Keratinocyte (primary cell): Measurements from ENCODE around the gene GTF3C1. TPM values are rescaled to one million over a fixed set of nuclear protein-coding genes. Genes with fewer than 3 reads are reported as not detected.

Experiments used
- DNase-seq: peaks from one replicate; pipeline ENCODE4 v3.0.0-alpha.2; 2011; ENCODE audit warnings: low read depth, missing footprints, low spot score
- FAIRE-seq: peaks from 2 replicates; lab custom pipeline; 2011; peaks lifted over from hg19 to GRCh38; lab: Jason Lieb, UNC
- H2AFZ ChIP-seq: 2 replicates; pipeline ENCODE4 v1.6.0; 2012; ENCODE audit warnings: low read length, control low read depth, inconsistent platforms; ENCODE audit not compliant: control insufficient read depth
- H3K27ac ChIP-seq: 2 replicates; pipeline ENCODE4 v1.5.1; 2011; ENCODE audit warnings: low read length; ENCODE audit not compliant: control insufficient read depth, insufficient read depth
- H3K27me3 ChIP-seq: 3 replicates; pipeline ENCODE4 v1.6.0; 2011; ENCODE audit warnings: low read length; ENCODE audit not compliant: control insufficient read depth, insufficient read depth; ENCODE audit errors: extremely low read depth
- H3K36me3 ChIP-seq, 2 experiments: 2 replicates in 1 of 2; 3 replicates in 1 of 2; pipeline ENCODE4 v1.5.1; 2011; ENCODE audit warnings: low read length in 2 of 2, mild to moderate bottlenecking in 1 of 2; ENCODE audit not compliant: control insufficient read depth in 2 of 2, insufficient read depth in 2 of 2; ENCODE audit errors: extremely low read depth in 1 of 2
- H3K4me1 ChIP-seq: 3 replicates; pipeline ENCODE4 v1.5.1; 2011; ENCODE audit warnings: low read length; ENCODE audit not compliant: control insufficient read depth, insufficient read depth; ENCODE audit errors: extremely low read depth
- H3K4me2 ChIP-seq: 3 replicates; pipeline ENCODE4 v1.6.0; 2011; ENCODE audit warnings: low read depth, low read length; ENCODE audit not compliant: control insufficient read depth, insufficient read depth; ENCODE audit errors: extremely low read depth
- H3K4me3 ChIP-seq, 3 experiments: fragments of 200-600 bp in 1 of 3; sonication (generic) in 1 of 3; 2 replicates in 2 of 3; 3 replicates in 1 of 3; pipeline ENCODE4 v1.5.1; 2011 to 2016; ENCODE audit warnings: low read length in 3 of 3, mild to moderate bottlenecking in 3 of 3, control low read depth in 2 of 3, inconsistent platforms in 1 of 3, low read depth in 1 of 3, mixed read lengths in 1 of 3, mixed run types in 1 of 3, moderate library complexity in 1 of 3; ENCODE audit not compliant: control insufficient read depth in 2 of 3, insufficient read depth in 2 of 3; ENCODE audit errors: extremely low read depth in 1 of 3
- H3K79me2 ChIP-seq: 2 replicates; pipeline ENCODE4 v1.6.0; 2012; ENCODE audit warnings: low read length; ENCODE audit not compliant: control insufficient read depth, insufficient read depth
- H3K9ac ChIP-seq: 3 replicates; pipeline ENCODE4 v1.6.0; 2011; ENCODE audit warnings: low read length; ENCODE audit not compliant: control insufficient read depth, insufficient read depth; ENCODE audit errors: extremely low read depth
- H3K9me1 ChIP-seq: 3 replicates; pipeline ENCODE4 v1.6.0; 2011; ENCODE audit warnings: low read length; ENCODE audit not compliant: control insufficient read depth, insufficient read depth; ENCODE audit errors: extremely low read depth
- H3K9me3 ChIP-seq: 2 replicates; pipeline ENCODE4 v1.5.1; 2012; ENCODE audit warnings: low read depth, low read length; ENCODE audit not compliant: control insufficient read depth
- H4K20me1 ChIP-seq: 3 replicates; pipeline ENCODE4 v1.6.0; 2011; ENCODE audit warnings: low read length; ENCODE audit not compliant: control insufficient read depth, insufficient read depth; ENCODE audit errors: extremely low read depth
- EZH2 ChIP-seq: IDR thresholded peaks from one replicate; pipeline ENCODE4 v1.6.1; 2012; ENCODE audit warnings: inconsistent platforms, mild to moderate bottlenecking, low read length, moderate library complexity
- dilution Hi-C: fragments of 300-500 bp; cut with MboI; formaldehyde crosslinking; loops from one replicate; pipeline ENCODE4 v1.7.0; 2020; ENCODE audit warnings: low sequenced_read_pairs; ENCODE audit not compliant: extremely low pct_ligation_motif_present
- polyA plus RNA-seq, 5 experiments: library from polyadenylated mRNA; depleted of rRNA in 3 of 5; stranded (reverse) in 3 of 5; stranded (forward) in 1 of 5; unstranded in 1 of 5; fragments of >200 nt; gene quantifications; 1 replicate in 1 of 5; 2 replicates in 3 of 5; 3 replicates in 1 of 5; pipeline versions ENCODE4 v1.2.1 to v1.2.3, GENCODE V29; 2011 to 2012; ENCODE audit warnings: missing spikeins in 2 of 5, low read depth in 1 of 5, low replicate concordance in 1 of 5
- TF ChIP-seq, protein P1 (sequence below), 3 experiments: IDR thresholded peaks in 1 of 3; conservative IDR thresholded peaks in 1 of 3; optimal IDR thresholded peaks in 1 of 3; 2 replicates in 2 of 3; 3 replicates in 1 of 3; pipeline versions ENCODE3 to v1.5.1; 2011; ENCODE audit warnings: low read length in 3 of 3, mild to moderate bottlenecking in 3 of 3, moderate library complexity in 2 of 3, control low read depth in 1 of 3, inconsistent platforms in 1 of 3; ENCODE audit not compliant: insufficient read depth in 2 of 3; ENCODE audit errors: extremely low read depth in 1 of 3

GTF3C1 gene
- polyA plus RNA-seq, 1 donor (not counting 4 experiments of a cell fraction or from before 2014, with no cell fraction given), result 23.5 TPM

DNA sequence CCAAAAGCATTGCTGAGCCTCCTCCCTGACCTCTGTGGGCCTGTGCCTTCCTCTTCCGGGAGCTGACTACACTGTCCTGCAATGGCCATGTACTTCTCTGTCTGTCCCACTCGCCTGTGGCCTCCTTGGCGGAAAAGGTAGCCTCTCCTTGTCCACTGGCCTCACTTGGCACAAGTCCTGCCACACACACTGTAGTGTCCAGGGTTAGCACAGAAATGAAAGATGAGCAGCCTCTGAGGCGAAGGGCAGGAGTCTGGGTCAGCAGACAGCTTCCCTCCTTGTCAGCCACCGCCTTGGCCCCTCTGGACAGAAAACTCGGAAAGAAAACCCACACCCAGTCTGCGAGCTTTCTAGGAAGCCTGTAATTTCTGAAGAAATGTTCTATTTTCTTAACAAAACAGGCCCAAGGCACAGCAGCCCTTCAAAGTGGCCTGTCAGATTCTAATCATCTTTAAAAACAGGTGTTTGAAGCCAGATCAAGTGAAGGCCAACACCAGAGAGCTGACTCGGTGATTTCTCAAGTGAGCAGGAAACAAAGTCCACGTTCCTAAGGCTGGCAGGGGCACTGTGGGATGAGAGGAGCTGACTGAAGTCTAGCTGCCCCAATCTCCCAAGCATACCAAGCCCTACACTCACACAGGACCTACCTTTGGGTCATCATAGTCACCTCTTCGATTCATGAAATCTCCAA is 67.2 kb downstream of the GTF3C1 start:
- H3K36me3 ChIP-seq, result peaks cover 29 to 58% of the 10 kb centered on the region in 2 experiments
- H3K4me2 ChIP-seq, result no peak overlapping the region
- DNase-seq, result no peak
- H2AFZ ChIP-seq, result no peak overlapping the region
- H4K20me1 ChIP-seq, result no peaks in the 10 kb centered on the region
- dilution Hi-C loops, result no loop called here
- FAIRE-seq, result no peak
- no peaks in the 10 kb centered on the region for H3K27me3 ChIP-seq
- no peaks in the 10 kb centered on the region for H3K79me2 ChIP-seq
- TF ChIP-seq, protein P1, sequence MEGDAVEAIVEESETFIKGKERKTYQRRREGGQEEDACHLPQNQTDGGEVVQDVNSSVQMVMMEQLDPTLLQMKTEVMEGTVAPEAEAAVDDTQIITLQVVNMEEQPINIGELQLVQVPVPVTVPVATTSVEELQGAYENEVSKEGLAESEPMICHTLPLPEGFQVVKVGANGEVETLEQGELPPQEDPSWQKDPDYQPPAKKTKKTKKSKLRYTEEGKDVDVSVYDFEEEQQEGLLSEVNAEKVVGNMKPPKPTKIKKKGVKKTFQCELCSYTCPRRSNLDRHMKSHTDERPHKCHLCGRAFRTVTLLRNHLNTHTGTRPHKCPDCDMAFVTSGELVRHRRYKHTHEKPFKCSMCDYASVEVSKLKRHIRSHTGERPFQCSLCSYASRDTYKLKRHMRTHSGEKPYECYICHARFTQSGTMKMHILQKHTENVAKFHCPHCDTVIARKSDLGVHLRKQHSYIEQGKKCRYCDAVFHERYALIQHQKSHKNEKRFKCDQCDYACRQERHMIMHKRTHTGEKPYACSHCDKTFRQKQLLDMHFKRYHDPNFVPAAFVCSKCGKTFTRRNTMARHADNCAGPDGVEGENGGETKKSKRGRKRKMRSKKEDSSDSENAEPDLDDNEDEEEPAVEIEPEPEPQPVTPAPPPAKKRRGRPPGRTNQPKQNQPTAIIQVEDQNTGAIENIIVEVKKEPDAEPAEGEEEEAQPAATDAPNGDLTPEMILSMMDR (optimal IDR thresholded peaks at IDR 0.05 in 1 of 3, IDR thresholded peaks at IDR 0.05 in 1 of 3, conservative IDR thresholded peaks at IDR 0.05 in 1 of 3; ENCODE audit: extremely low read depth in 1 of 3, insufficient read depth in 2 of 3, low read length in 3 of 3), result no peak
- TF ChIP-seq EZH2, result no peak
- no peaks in the 10 kb centered on the region for H3K4me1 ChIP-seq
- H3K9ac ChIP-seq, result no peak overlapping the region
- no peaks in the 10 kb centered on the region for H3K9me3 ChIP-seq
- H3K27ac ChIP-seq, result no peak overlapping the region
- no peaks in the 10 kb centered on the region for H3K9me1 ChIP-seq
- no peak overlapping the region for H3K4me3 ChIP-seq

DNA sequence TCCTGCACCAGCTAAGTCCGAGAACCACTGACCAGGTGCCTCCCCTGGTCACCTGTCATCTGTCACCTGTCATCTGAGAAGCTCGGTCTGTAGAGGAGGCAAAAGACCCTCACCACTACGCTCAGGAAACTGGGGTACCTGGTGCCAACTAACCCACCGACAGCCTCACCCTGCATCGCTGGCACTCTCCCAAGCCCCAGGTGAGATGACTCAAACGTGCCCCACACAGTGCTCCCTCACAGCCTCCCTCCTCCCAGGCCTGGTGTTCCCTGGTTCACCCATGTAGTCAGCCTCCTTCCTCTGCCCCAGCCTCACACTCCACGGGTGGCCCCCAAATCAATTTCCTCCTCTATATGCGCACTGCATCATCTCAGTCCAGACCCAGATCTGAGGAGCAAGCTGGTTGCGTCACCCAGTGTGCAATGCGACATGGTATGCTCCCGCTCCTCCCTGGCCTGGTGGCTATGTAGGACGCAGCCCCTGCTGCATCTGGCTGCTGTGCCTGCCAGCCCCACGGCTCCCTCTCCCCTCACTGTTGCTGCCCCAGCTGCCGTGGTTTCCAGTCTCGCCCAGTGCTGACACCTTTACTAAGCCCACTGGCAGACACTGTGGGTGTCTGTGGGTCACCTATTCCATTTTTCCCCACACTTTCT is 68.3 kb downstream of the GTF3C1 start:
- no peak overlapping the region for H2AFZ ChIP-seq
- H3K79me2 ChIP-seq, result no peaks in the 10 kb centered on the region
- no peak overlapping the region for H3K4me2 ChIP-seq
- H3K36me3 ChIP-seq, result peaks cover 31 to 57% of the 10 kb centered on the region in 2 experiments
- no peaks in the 10 kb centered on the region for H3K9me1 ChIP-seq
- H4K20me1 ChIP-seq, result no peaks in the 10 kb centered on the region
- H3K9me3 ChIP-seq, result no peaks in the 10 kb centered on the region
- H3K4me1 ChIP-seq, result no peaks in the 10 kb centered on the region
- H3K9ac ChIP-seq, result no peak overlapping the region
- H3K27me3 ChIP-seq, result no peaks in the 10 kb centered on the region
- dilution Hi-C loops, result no loop called here
- TF ChIP-seq, protein P1 (optimal IDR thresholded peaks at IDR 0.05 in 1 of 3, IDR thresholded peaks at IDR 0.05 in 1 of 3, conservative IDR thresholded peaks at IDR 0.05 in 1 of 3; ENCODE audit: extremely low read depth in 1 of 3, insufficient read depth in 2 of 3, low read length in 3 of 3), result no peak
- no peak for TF ChIP-seq EZH2
- FAIRE-seq (no peak), DNase-seq (no peak)
- H3K4me3 ChIP-seq, result no peak overlapping the region
- no peak overlapping the region for H3K27ac ChIP-seq
